CD4-positive, alpha-beta T cell (primary cell): ENCODE results near the gene SESN1. TPM values are rescaled to one million over a fixed set of nuclear protein-coding genes. Genes with fewer than 3 reads are reported as not detected.

Experiments used
- ATAC-seq: fragments of 200-7000 bp; cut with Tn5 transposase; one replicate; pipeline ENCODE4 v1.10.0; 2022; ENCODE audit warnings: mild to moderate bottlenecking; ENCODE audit not compliant: poor library complexity
- CTCF ChIA-PET: fragments of 350-600 bp; sonication (Branson Sonifier 250); formaldehyde crosslinking; loops from one replicate; lab custom pipeline; 2021; ENCODE audit warnings: antibody characterized with exemption, inconsistent platforms; lab: Charles Lee
- POLR2A ChIA-PET: fragments of 350-600 bp; sonication (Branson Sonifier 250); formaldehyde crosslinking; loops from one replicate; lab custom pipeline; 2021; ENCODE audit warnings: antibody characterized with exemption, inconsistent platforms; lab: Charles Lee
- DNase-seq, 14 experiments: peaks; one replicate each; pipeline ENCODE4 v3.0.0-alpha.2; 2013 to 2020; ENCODE audit warnings: mixed read lengths in 2 of 14
- H3K27ac ChIP-seq, 2 donors: one replicate each; pipeline versions ENCODE4 v1.5.1 to v1.7.0; 2013; ENCODE audit warnings: low read length in 2 of 2, low read depth in 1 of 2, mild to moderate bottlenecking in 1 of 2
- H3K27me3 ChIP-seq, 2 experiments: 1 replicate in 1 of 2; 2 replicates in 1 of 2; pipeline versions ENCODE4 v1.6.1 to v1.7.0; 2013; ENCODE audit warnings: low read length in 2 of 2, control low read depth in 1 of 2, mild to moderate bottlenecking in 1 of 2, moderate library complexity in 1 of 2; ENCODE audit not compliant: insufficient read depth in 2 of 2, control insufficient read depth in 1 of 2
- H3K36me3 ChIP-seq: one replicate; pipeline ENCODE4 v1.6.1; 2013; ENCODE audit warnings: low read length, control low read depth; ENCODE audit not compliant: insufficient read depth
- H3K4me1 ChIP-seq: one replicate; pipeline ENCODE4 v1.6.1; 2013; ENCODE audit warnings: low read length, control low read depth; ENCODE audit not compliant: insufficient read depth
- H3K4me3 ChIP-seq: one replicate; pipeline ENCODE4 v1.5.1; 2013; ENCODE audit warnings: mild to moderate bottlenecking, low read length, moderate library complexity
- H3K9me3 ChIP-seq, 2 experiments: 1 replicate in 1 of 2; 2 replicates in 1 of 2; pipeline versions ENCODE4 v1.6.1 to v1.7.0; 2013; ENCODE audit warnings: low read length in 2 of 2, mild to moderate bottlenecking in 2 of 2, control low read depth in 1 of 2, moderate library complexity in 1 of 2; ENCODE audit not compliant: control insufficient read depth in 1 of 2, insufficient read depth in 1 of 2
- H3K27ac Mint-ChIP-seq: one replicate; pipeline ENCODE4 v1.8.0; 2020; ENCODE audit warnings: mixed read lengths
- H3K27me3 Mint-ChIP-seq: one replicate; pipeline ENCODE4 v1.8.0; 2021; ENCODE audit warnings: mixed read lengths
- H3K36me3 Mint-ChIP-seq: one replicate; pipeline ENCODE4 v1.8.0; 2021; ENCODE audit warnings: low read depth, mixed read lengths
- H3K4me1 Mint-ChIP-seq: one replicate; pipeline ENCODE4 v1.8.0; 2021; ENCODE audit warnings: low read depth, mixed read lengths
- H3K4me3 Mint-ChIP-seq: one replicate; pipeline ENCODE4 v1.8.0; 2020; ENCODE audit warnings: mild to moderate bottlenecking, mixed read lengths
- H3K9me3 Mint-ChIP-seq: one replicate; pipeline ENCODE4 v1.8.0; 2020; ENCODE audit warnings: mixed read lengths
- CTCF ChIP-seq: fragments of 200-600 bp; IDR thresholded peaks from one replicate; pipeline ENCODE4 v1.8.0; 2022; ENCODE audit warnings: antibody characterized with exemption, mild to moderate bottlenecking
- intact Hi-C, 2 experiments: fragments of 100-400 bp; cut with DNase I in 1 of 2; cut with micrococcal nuclease in 1 of 2; formaldehyde crosslinking; loops; one replicate each; pipeline versions ENCODE4 v1.15.1 to v1.9.0; 2023 to 2025; cut with DNase I, micrococcal nuclease
- total RNA-seq, 174 experiments: library from RNA in 2 of 174; stranded (reverse) in 2 of 174; gene quantifications; one replicate each; pipeline ENCODE4 v1.2.3 and lab custom pipeline; 2021 to 2026

The SESN1 gene
- total RNA-seq, 2 experiments from 2014 or later, result 95.9 to 98.3 TPM

GRCh38 chr6:109036574-109037294 lies 57.9 kb downstream of the SESN1 start:
- ATAC-seq, result peak; percentile 51
- H3K27ac Mint-ChIP-seq, result peak overlapping the region; percentile 71
- H3K4me3 Mint-ChIP-seq, result peak overlapping the region; percentile 31
- TF ChIP-seq CTCF, result no peak
- peak in 3 of 14 experiments; percentile 40 to 75 (median 44) for DNase-seq
- peak overlapping the region in 1 of 2 donors; percentile 38 for H3K27ac ChIP-seq
- H3K36me3 ChIP-seq, result no peaks in the 10 kb centered on the region
- H3K4me3 ChIP-seq, result no peak overlapping the region
- no peaks in the 10 kb centered on the region for H3K27me3 ChIP-seq
- intact Hi-C loops, result no loop called here
- H3K9me3 ChIP-seq, result no peaks in the 10 kb centered on the region
- no peaks in the 10 kb centered on the region for H3K36me3 Mint-ChIP-seq
- no peaks in the 10 kb centered on the region for H3K27me3 Mint-ChIP-seq
- H3K9me3 Mint-ChIP-seq, result no peaks in the 10 kb centered on the region
- ChIA-PET CTCF (interaction anchor here (0.9 to 1.5 kb wide), 3 partner anchors 15 to 28 kb away, joined by 3 to 8 read pairs (median 3); no protein-coding TSS in a partner anchor), POLR2A (interaction anchor here (0.7 to 2.3 kb wide), 12 partner anchors 12 to 478 kb away, joined by 3 to 26 read pairs (median 5); partner anchors contain the start of genes ARMC2, CEP57L1 and SESN1)
- H3K4me1 Mint-ChIP-seq, result peaks cover 63% of the 10 kb centered on the region
- H3K4me1 ChIP-seq, result peaks cover 22% of the 10 kb centered on the region

GRCh38 chr6:109034526-109034925 lies 60.1 kb downstream of the SESN1 start:
- ChIA-PET POLR2A (interaction anchor here (1.1 kb wide), 1 partner anchor 24 kb away, joined by 4 read pairs; no protein-coding TSS in a partner anchor), CTCF (no interaction called here)
- ATAC-seq, result no peak
- Mint-ChIP-seq H3K27ac (no peak overlapping the region), H3K4me3 (no peak overlapping the region), H3K9me3 (no peaks in the 10 kb centered on the region), H3K36me3 (no peaks in the 10 kb centered on the region), H3K4me1 (peaks cover 56% of the 10 kb centered on the region), H3K27me3 (no peaks in the 10 kb centered on the region)
- H3K9me3 ChIP-seq, result no peaks in the 10 kb centered on the region
- no peaks in the 10 kb centered on the region for H3K27me3 ChIP-seq
- DNase-seq, result no peak
- H3K4me1 ChIP-seq, result peaks cover 22% of the 10 kb centered on the region
- TF ChIP-seq CTCF, result no peak
- no peaks in the 10 kb centered on the region for H3K36me3 ChIP-seq
- H3K4me3 ChIP-seq, result no peak overlapping the region
- intact Hi-C loops, result no loop called here
- no peak overlapping the region for H3K27ac ChIP-seq

- Mint-ChIP-seq H3K27ac (no peak overlapping the region), H3K9me3 (no peaks in the 10 kb centered on the region), H3K27me3 (no peaks in the 10 kb centered on the region), H3K4me3 (no peak overlapping the region), H3K4me1 (peaks cover 52% of the 10 kb centered on the region), H3K36me3 (no peaks in the 10 kb centered on the region)
- intact Hi-C loops, result no loop called here
- TF ChIP-seq CTCF, result no peak
- H3K4me3 ChIP-seq, result no peak overlapping the region
- H3K27ac ChIP-seq, result no peak overlapping the region
- no peak for DNase-seq
- H3K4me1 ChIP-seq, result peaks cover 24% of the 10 kb centered on the region
- H3K27me3 ChIP-seq, result no peaks in the 10 kb centered on the region
- no peak for ATAC-seq
- H3K36me3 ChIP-seq, result no peaks in the 10 kb centered on the region
- no peaks in the 10 kb centered on the region for H3K9me3 ChIP-seq
- ChIA-PET CTCF (no interaction called here), POLR2A (interaction anchor here (1.1 kb wide), 1 partner anchor 24 kb away, joined by 4 read pairs; no protein-coding TSS in a partner anchor)
These were observed 61.0 kb downstream of the SESN1 start for GRCh38 chr6:109033655-109034054.
